ENCODE data around the gene CACNB2. TPM values are rescaled to one million over a fixed set of nuclear protein-coding genes. Genes with fewer than 3 reads are reported as not detected.

CACNB2 gene
- total and polyA plus RNA-seq, 2 of the 13 experiments (the other 11 are each of a cell fraction or from before 2014, with no cell fraction given) = not detected

DNA sequence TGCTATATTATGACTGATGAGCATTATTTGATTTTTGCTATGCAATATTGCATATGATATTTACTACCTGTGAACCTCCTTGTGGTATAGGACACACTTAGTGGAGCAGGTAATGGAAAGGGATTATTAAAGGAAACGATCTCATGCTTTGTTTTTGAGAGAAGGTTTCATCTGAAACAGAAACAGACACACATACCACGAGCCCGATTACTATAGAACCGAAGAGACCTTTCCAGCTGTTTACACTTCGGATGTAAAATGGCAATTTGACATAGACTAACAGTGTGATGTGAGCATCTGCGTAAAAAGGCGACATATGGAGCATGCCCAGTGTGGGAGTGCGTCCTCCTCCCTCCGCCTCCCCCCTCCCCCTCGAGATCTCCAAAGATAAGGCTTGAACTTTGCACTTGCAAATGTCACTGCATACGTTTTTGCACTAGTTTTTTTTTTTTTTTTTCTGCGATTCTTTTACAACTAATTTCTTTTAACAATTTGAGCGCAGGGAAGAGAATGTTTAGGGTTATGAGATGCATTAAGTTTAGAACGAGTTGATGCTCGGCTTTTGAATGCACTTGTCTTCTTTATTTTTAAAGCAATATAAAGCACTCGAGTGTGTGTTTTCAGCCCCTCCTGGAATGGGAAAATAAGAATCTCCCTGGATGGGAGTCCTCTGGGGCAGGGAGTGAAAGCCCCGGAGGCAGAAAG, 260.1 kb downstream of the CACNB2 start:
- Histone ChIP-seq H4K20me1 (ENCODE audit: insufficient read depth, low read length) (no peaks in the 10 kb centered on the region), H3K9me3 (ENCODE audit: low read length) (no peaks in the 10 kb centered on the region), H3K79me2 (ENCODE audit: insufficient read depth, low read length) (no peaks in the 10 kb centered on the region), H3K4me1 (ENCODE audit: insufficient read depth, low read length) (peaks cover 10% of the 10 kb centered on the region; the same call in 1 of the 2 replicates), H3K27ac (ENCODE audit: extremely low read length, insufficient read depth, low read length) (no peak overlapping the region), H3K36me3 (replicated peaks in 1 of 2; ENCODE audit: control insufficient read depth in 1 of 2, insufficient read depth in 2 of 2, low read length in 2 of 2) (no peaks in the 10 kb centered on the region), H2AFZ (ENCODE audit: low read length) (no peak overlapping the region), H3K9ac (ENCODE audit: insufficient read depth, low read depth, low read length) (no peak overlapping the region), H3K27me3 (ENCODE audit: control insufficient read depth in 1 of 2, insufficient read depth in 2 of 2, low read length in 2 of 2) (peaks cover 0 to 4% of the 10 kb centered on the region in 2 experiments; a peak in 1 of 5 replicates), H3K4me2 (ENCODE audit: low read depth, low read length) (peak overlapping the region; percentile 36; the same call in 1 of the 2 replicates), H3K4me3 (replicated peaks in 1 of 3; ENCODE audit: insufficient read depth in 1 of 3, low read depth in 2 of 3, low read length in 3 of 3) (no peak overlapping the region; a peak in 1 of 6 replicates)
- intact Hi-C loops (cut with micrococcal nuclease; ENCODE audit: unreplicated experiment) (no loop called here), in situ Hi-C loops (cut with HindIII; ENCODE audit: extremely low pct_ligation_motif_present, low pct_unique_long_range_greater_than_20kb) (no loop called here)
- DNase-seq (ENCODE audit: low spot score) (peak; percentile 5), FAIRE-seq (no peak), ATAC-seq (peak; percentile 66)
- ChIA-PET POLR2A (no interaction called here), CTCF (ENCODE audit: low intra/inter-chr PET ratio, low total read pairs) (no interaction called here)
- under 1% methylated on average over 17 of the region's 17 CpGs for WGBS (ENCODE audit: low lambda C conversion rate)
- no TSS peak for BruUV-seq (replicated peaks)
- TF ChIP-seq NFIB (CRISPR knock-in tag; IDR thresholded peaks at IDR 0.05; ENCODE audit: borderline replicate concordance) (no peak), HNF4A (CRISPR knock-in tag; IDR thresholded peaks at IDR 0.05) (peak; percentile 33; the same call in 1 of the 2 replicates), CBX2 (IDR thresholded peaks at IDR 0.05; ENCODE audit: low read depth, low read length) (0 out of 2 replicates have a peak, but pooled peaks have one; percentile 34), CBX2 (CRISPR knock-in tag; IDR thresholded peaks at IDR 0.05; ENCODE audit: low read depth) (no peak), ZNF709 (CRISPR knock-in tag; IDR thresholded peaks at IDR 0.05) (no peak)
- TF ChIP-seq, protein P1, sequence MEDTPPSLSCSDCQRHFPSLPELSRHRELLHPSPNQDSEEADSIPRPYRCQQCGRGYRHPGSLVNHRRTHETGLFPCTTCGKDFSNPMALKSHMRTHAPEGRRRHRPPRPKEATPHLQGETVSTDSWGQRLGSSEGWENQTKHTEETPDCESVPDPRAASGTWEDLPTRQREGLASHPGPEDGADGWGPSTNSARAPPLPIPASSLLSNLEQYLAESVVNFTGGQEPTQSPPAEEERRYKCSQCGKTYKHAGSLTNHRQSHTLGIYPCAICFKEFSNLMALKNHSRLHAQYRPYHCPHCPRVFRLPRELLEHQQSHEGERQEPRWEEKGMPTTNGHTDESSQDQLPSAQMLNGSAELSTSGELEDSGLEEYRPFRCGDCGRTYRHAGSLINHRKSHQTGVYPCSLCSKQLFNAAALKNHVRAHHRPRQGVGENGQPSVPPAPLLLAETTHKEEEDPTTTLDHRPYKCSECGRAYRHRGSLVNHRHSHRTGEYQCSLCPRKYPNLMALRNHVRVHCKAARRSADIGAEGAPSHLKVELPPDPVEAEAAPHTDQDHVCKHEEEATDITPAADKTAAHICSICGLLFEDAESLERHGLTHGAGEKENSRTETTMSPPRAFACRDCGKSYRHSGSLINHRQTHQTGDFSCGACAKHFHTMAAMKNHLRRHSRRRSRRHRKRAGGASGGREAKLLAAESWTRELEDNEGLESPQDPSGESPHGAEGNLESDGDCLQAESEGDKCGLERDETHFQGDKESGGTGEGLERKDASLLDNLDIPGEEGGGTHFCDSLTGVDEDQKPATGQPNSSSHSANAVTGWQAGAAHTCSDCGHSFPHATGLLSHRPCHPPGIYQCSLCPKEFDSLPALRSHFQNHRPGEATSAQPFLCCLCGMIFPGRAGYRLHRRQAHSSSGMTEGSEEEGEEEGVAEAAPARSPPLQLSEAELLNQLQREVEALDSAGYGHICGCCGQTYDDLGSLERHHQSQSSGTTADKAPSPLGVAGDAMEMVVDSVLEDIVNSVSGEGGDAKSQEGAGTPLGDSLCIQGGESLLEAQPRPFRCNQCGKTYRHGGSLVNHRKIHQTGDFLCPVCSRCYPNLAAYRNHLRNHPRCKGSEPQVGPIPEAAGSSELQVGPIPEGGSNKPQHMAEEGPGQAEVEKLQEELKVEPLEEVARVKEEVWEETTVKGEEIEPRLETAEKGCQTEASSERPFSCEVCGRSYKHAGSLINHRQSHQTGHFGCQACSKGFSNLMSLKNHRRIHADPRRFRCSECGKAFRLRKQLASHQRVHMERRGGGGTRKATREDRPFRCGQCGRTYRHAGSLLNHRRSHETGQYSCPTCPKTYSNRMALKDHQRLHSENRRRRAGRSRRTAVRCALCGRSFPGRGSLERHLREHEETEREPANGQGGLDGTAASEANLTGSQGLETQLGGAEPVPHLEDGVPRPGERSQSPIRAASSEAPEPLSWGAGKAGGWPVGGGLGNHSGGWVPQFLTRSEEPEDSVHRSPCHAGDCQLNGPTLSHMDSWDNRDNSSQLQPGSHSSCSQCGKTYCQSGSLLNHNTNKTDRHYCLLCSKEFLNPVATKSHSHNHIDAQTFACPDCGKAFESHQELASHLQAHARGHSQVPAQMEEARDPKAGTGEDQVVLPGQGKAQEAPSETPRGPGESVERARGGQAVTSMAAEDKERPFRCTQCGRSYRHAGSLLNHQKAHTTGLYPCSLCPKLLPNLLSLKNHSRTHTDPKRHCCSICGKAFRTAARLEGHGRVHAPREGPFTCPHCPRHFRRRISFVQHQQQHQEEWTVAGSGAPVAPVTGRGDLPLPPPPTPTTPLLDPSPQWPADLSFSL (CRISPR knock-in tag; IDR thresholded peaks at IDR 0.05) = no peak
